Epithelial cell of esophagus (primary cell): ENCODE data around the gene DLGAP4.

ENCODE experiments used
- DNase-seq: peaks from one replicate; pipeline ENCODE4 v3.0.0; 2010; ENCODE audit warnings: low read depth
- H3K4me3 ChIP-seq: 2 replicates; pipeline ENCODE4 v1.5.1; 2011; ENCODE audit warnings: mild to moderate bottlenecking, low read length, control low read depth
- CTCF ChIP-seq: IDR thresholded peaks from 2 replicates; pipeline ENCODE4 v1.5.1; 2011; ENCODE audit warnings: low read depth, mild to moderate bottlenecking, low read length, control low read depth, inconsistent platforms; ENCODE audit not compliant: insufficient read depth; ENCODE audit errors: missing control alignments

DLGAP4 gene

GRCh38 chr20:36479938-36480337 is 173.8 kb downstream of the DLGAP4 start:
- no peak for DNase-seq
- peak; percentile 18 for TF ChIP-seq CTCF
- H3K4me3 ChIP-seq = no peak overlapping the region

GRCh38 chr20:36480456-36481048 is 174.4 kb downstream of the DLGAP4 start:
- DNase-seq = no peak

GRCh38 chr20:36481380-36482043 is 175.4 kb downstream of the DLGAP4 start:
- H3K4me3 ChIP-seq = no peak overlapping the region
- TF ChIP-seq CTCF = peak; percentile 24
- no peak for DNase-seq

More at GRCh38 chr20:36480456-36481048, 174.4 kb downstream of the DLGAP4 start:
- no peak overlapping the region for H3K4me3 ChIP-seq
- no peak for TF ChIP-seq CTCF

- no peak for DNase-seq
- TF ChIP-seq CTCF = no peak
- no peak overlapping the region for H3K4me3 ChIP-seq
These were observed 175.9 kb downstream of the DLGAP4 start for GRCh38 chr20:36482044-36482473.

- H3K4me3 ChIP-seq = no peak overlapping the region
- TF ChIP-seq CTCF = no peak
- no peak for DNase-seq
These were observed 177.2 kb downstream of the DLGAP4 start for GRCh38 chr20:36483209-36483918.

- TF ChIP-seq CTCF = no peak
- DNase-seq = peak; percentile 53
- H3K4me3 ChIP-seq = no peak overlapping the region
These were observed 178.0 kb downstream of the DLGAP4 start for GRCh38 chr20:36483919-36484808.
